Neural progenitor cell (in vitro differentiated cells): ENCODE measurements around the gene KCTD14.

Experiments used
- CTCF ChIP-seq: fragments of 200-600 bp; sonication (generic); IDR thresholded peaks from 2 replicates; pipeline ENCODE4 v1.5.1; 2017; ENCODE audit warnings: antibody characterized with exemption, mild to moderate bottlenecking
- EZH2 ChIP-seq: fragments of 200-600 bp; sonication (generic); IDR thresholded peaks from 2 replicates; pipeline ENCODE4 v1.6.1; 2017; ENCODE audit warnings: antibody characterized with exemption, mild to moderate bottlenecking, moderate library complexity
- EZH2phosphoT487 ChIP-seq: fragments of 200-600 bp; sonication (generic); IDR thresholded peaks from 2 replicates; pipeline ENCODE4 v1.6.1; 2017; ENCODE audit warnings: antibody characterized with exemption

- no peak for TF ChIP-seq CTCF
- TF ChIP-seq EZH2 = no peak
- no peak for TF ChIP-seq EZH2phosphoT487
These were observed 21.6 kb upstream of the KCTD14 start for GRCh38 chr11:78044706-78045105.
